HEK293 (cell line): ENCODE measurements around the gene ENKUR.

Experiments used
- CTCF ChIA-PET: fragments of 350-600 bp; formaldehyde crosslinking; extraction: SDS; loops from one replicate; lab custom pipeline; 2021; ENCODE audit warnings: antibody characterized with exemption; lab: Yijun Ruan, JAX
- POLR2A ChIA-PET: fragments of 300-600 bp; formaldehyde crosslinking; extraction: SDS; loops from one replicate; lab custom pipeline; 2020; ENCODE audit warnings: antibody characterized with exemption, inconsistent platforms; lab: Yijun Ruan, JAX
- H3K27ac ChIP-seq: fragments of 200-500 bp; sonication (Bioruptor generic); 2 replicates; pipeline ENCODE4 v1.5.1; 2014; ENCODE audit warnings: low read depth, low read length, control low read depth, inconsistent platforms; ENCODE audit errors: extremely low read depth
- H3K36me3 ChIP-seq, 2 experiments: fragments of 200-500 bp in 1 of 2; sonication (Bioruptor generic) in 1 of 2; 1 replicate in 1 of 2; 2 replicates in 1 of 2; pipeline ENCODE4 v1.5.1; 2014 to 2017; ENCODE audit warnings: inconsistent platforms in 2 of 2, low read length in 2 of 2; ENCODE audit not compliant: control insufficient read depth in 2 of 2, insufficient read depth in 1 of 2
- H3K4me1 ChIP-seq: fragments of 200-500 bp; sonication (Bioruptor generic); 2 replicates; pipeline ENCODE4 v1.5.1; 2014; ENCODE audit warnings: mild to moderate bottlenecking, low read length, inconsistent platforms; ENCODE audit not compliant: control insufficient read depth, insufficient read depth
- H3K4me3 ChIP-seq: 2 replicates; pipeline ENCODE4 v1.5.1; 2011; ENCODE audit warnings: low read depth, mild to moderate bottlenecking, control low read depth, low read length, moderate library complexity
- H3K9me3 ChIP-seq: fragments of 200-500 bp; sonication (Bioruptor generic); 2 replicates; pipeline ENCODE4 v1.5.1; 2014; ENCODE audit warnings: low read depth, low read length, inconsistent platforms; ENCODE audit not compliant: control insufficient read depth, insufficient read depth
- AEBP2 ChIP-seq: fragments of 450-650 bp; formaldehyde crosslinking; IDR thresholded peaks from 2 replicates; pipeline ENCODE4 v1.5.1; 2016; ENCODE audit warnings: missing biosample characterization, missing genetic modification characterization, borderline replicate concordance
- KLF1 ChIP-seq: fragments of 450-650 bp; formaldehyde crosslinking; IDR thresholded peaks from 2 replicates; pipeline ENCODE4 v1.5.1; 2016; ENCODE audit warnings: missing biosample characterization, missing genetic modification characterization
- SCRT2 ChIP-seq: fragments of 450-650 bp; formaldehyde crosslinking; IDR thresholded peaks from 2 replicates; pipeline ENCODE4 v1.5.1; 2016; ENCODE audit warnings: missing biosample characterization, missing genetic modification characterization
- ZBTB10 ChIP-seq: fragments of 450-650 bp; formaldehyde crosslinking; IDR thresholded peaks from 2 replicates; pipeline ENCODE4 v1.5.1; 2016; ENCODE audit warnings: missing biosample characterization, missing genetic modification characterization
- ZBTB21 ChIP-seq: fragments of 450-650 bp; formaldehyde crosslinking; IDR thresholded peaks from 2 replicates; pipeline ENCODE4 v1.5.1; 2017; ENCODE audit warnings: missing biosample characterization, missing genetic modification characterization
- ZBTB44 ChIP-seq: fragments of 450-650 bp; IDR thresholded peaks from 2 replicates; pipeline ENCODE4 v1.5.1; 2018; ENCODE audit warnings: missing biosample characterization, mild to moderate bottlenecking, missing genetic modification characterization
- ZNF133 ChIP-seq: fragments of 450-650 bp; formaldehyde crosslinking; IDR thresholded peaks from 2 replicates; pipeline ENCODE4 v1.5.1; 2016; ENCODE audit warnings: missing biosample characterization, missing genetic modification characterization
- ZNF174 ChIP-seq: fragments of 450-650 bp; formaldehyde crosslinking; IDR thresholded peaks from 2 replicates; pipeline ENCODE4 v1.5.0; 2017; ENCODE audit warnings: missing biosample characterization, mild to moderate bottlenecking, missing genetic modification characterization
- ZNF366 ChIP-seq: fragments of 450-650 bp; formaldehyde crosslinking; conservative IDR thresholded peaks from 2 replicates; pipeline ENCODE4 v1.5.1; 2016; ENCODE audit warnings: missing biosample characterization, missing genetic modification characterization
- ZNF521 ChIP-seq: fragments of 450-650 bp; formaldehyde crosslinking; IDR thresholded peaks from 2 replicates; pipeline ENCODE4 v1.5.1; 2017; ENCODE audit warnings: missing biosample characterization, mild to moderate bottlenecking, missing genetic modification characterization
- ZNF529 ChIP-seq: fragments of 450-650 bp; formaldehyde crosslinking; IDR thresholded peaks from 2 replicates; pipeline ENCODE4 v1.5.1; 2017; ENCODE audit warnings: missing genetic modification characterization, missing biosample characterization; ENCODE audit not compliant: insufficient replicate concordance
- ZNF558 ChIP-seq: fragments of 450-650 bp; formaldehyde crosslinking; IDR thresholded peaks from 2 replicates; pipeline ENCODE4 v1.5.1; 2016; ENCODE audit warnings: missing biosample characterization, missing genetic modification characterization
- ZNF571 ChIP-seq: fragments of 450-650 bp; formaldehyde crosslinking; IDR thresholded peaks from 2 replicates; pipeline ENCODE4 v1.5.0; 2017; ENCODE audit warnings: missing biosample characterization, missing genetic modification characterization
- ZNF580 ChIP-seq: fragments of 450-650 bp; formaldehyde crosslinking; IDR thresholded peaks from 2 replicates; pipeline ENCODE4 v1.5.1; 2016; ENCODE audit warnings: missing biosample characterization, missing genetic modification characterization
- ZNF600 ChIP-seq: fragments of 450-650 bp; formaldehyde crosslinking; IDR thresholded peaks from 2 replicates; pipeline ENCODE4 v1.5.1; 2016; ENCODE audit warnings: missing biosample characterization, missing genetic modification characterization
- ZNF629 ChIP-seq: fragments of 450-650 bp; formaldehyde crosslinking; IDR thresholded peaks from 2 replicates; pipeline ENCODE4 v1.5.1; 2017; ENCODE audit warnings: missing biosample characterization, missing genetic modification characterization
- ZNF660 ChIP-seq: fragments of 450-650 bp; IDR thresholded peaks from 2 replicates; pipeline ENCODE4 v1.5.1; 2018; ENCODE audit warnings: missing biosample characterization, mild to moderate bottlenecking, missing genetic modification characterization
- ZNF701 ChIP-seq: fragments of 450-650 bp; formaldehyde crosslinking; IDR thresholded peaks from 2 replicates; pipeline ENCODE4 v1.5.1; 2016; ENCODE audit warnings: missing biosample characterization, missing genetic modification characterization
- ZNF747 ChIP-seq: fragments of 450-650 bp; formaldehyde crosslinking; IDR thresholded peaks from 2 replicates; pipeline ENCODE4 v1.5.1; 2016; ENCODE audit warnings: missing biosample characterization, missing genetic modification characterization
- ZNF792 ChIP-seq: fragments of 450-650 bp; formaldehyde crosslinking; IDR thresholded peaks from 2 replicates; pipeline ENCODE4 v1.5.1; 2016; ENCODE audit warnings: missing biosample characterization, missing genetic modification characterization

ENKUR gene

GRCh38 chr10:25059990-25060389 is 44.0 kb upstream of the ENKUR start (continued):
- TF ChIP-seq ZNF660, result peak; percentile 34; the same call in 1 of the 2 replicates
- TF ChIP-seq ZNF558 (tag by site-specific recombination), result no peak
- peak; percentile 51 for TF ChIP-seq ZNF366 (tag by site-specific recombination)
- no peak for TF ChIP-seq ZBTB10 (tag by site-specific recombination)
- TF ChIP-seq ZNF600, result peak; percentile 94
- TF ChIP-seq ZNF629 (tag by site-specific recombination), result 0 out of 2 replicates have a peak, but pooled peaks have one; percentile 15

GRCh38 chr10:25057886-25058285 is 41.9 kb upstream of the ENKUR start:
- Histone ChIP-seq H3K27ac (no peak overlapping the region), H3K9me3 (no peaks in the 10 kb centered on the region), H3K4me3 (no peak overlapping the region), H3K4me1 (peaks cover 6% of the 10 kb centered on the region; the same call in 1 of the 2 replicates), H3K36me3 (no peaks in the 10 kb centered on the region)
- ChIA-PET POLR2A (interaction anchor here (0.6 kb wide), 1 partner anchor 12 kb away, joined by 3 read pairs; no protein-coding TSS in a partner anchor), CTCF (no interaction called here)
- no peak for TF ChIP-seq ZBTB44 (tag by site-specific recombination)
- TF ChIP-seq ZBTB21 (tag by site-specific recombination), result no peak
- TF ChIP-seq ZNF521 (tag by site-specific recombination), result no peak
- no peak for TF ChIP-seq ZNF174 (tag by site-specific recombination)
- TF ChIP-seq ZNF792 (tag by site-specific recombination), result no peak

GRCh38 chr10:25056726-25057125 is 40.8 kb upstream of the ENKUR start:
- Histone ChIP-seq H3K4me3 (no peak overlapping the region), H3K4me1 (peaks cover 3% of the 10 kb centered on the region; the same call in 1 of the 2 replicates), H3K9me3 (no peaks in the 10 kb centered on the region), H3K36me3 (no peaks in the 10 kb centered on the region), H3K27ac (no peak overlapping the region)
- CTCF ChIA-PET, result no interaction called here
- POLR2A ChIA-PET, result interaction anchor here (0.6 kb wide), 1 partner anchor 10 kb away, joined by 4 read pairs; no protein-coding TSS in a partner anchor
- TF ChIP-seq ZNF580 (tag by site-specific recombination), result no peak
- no peak for TF ChIP-seq ZNF701
- TF ChIP-seq KLF1 (tag by site-specific recombination), result no peak
- no peak for TF ChIP-seq AEBP2 (tag by site-specific recombination)
- TF ChIP-seq ZNF571 (tag by site-specific recombination), result no peak
- TF ChIP-seq ZNF133 (tag by site-specific recombination), result no peak
- TF ChIP-seq ZNF529 (tag by site-specific recombination), result no peak
- TF ChIP-seq ZNF747 (tag by site-specific recombination), result no peak
- TF ChIP-seq SCRT2 (tag by site-specific recombination), result no peak
